Upper lobe of left lung (tissue), 6 donors: ENCODE results near the gene BTAF1. TPM values are rescaled to one million over a fixed set of nuclear protein-coding genes. Genes with fewer than 3 reads are reported as not detected.

Experiments
- ATAC-seq, 2 donors: fragments of 200-7000 bp; cut with Tn5 transposase; one replicate each; pipeline ENCODE4 v1.9.1; 2022; ENCODE audit warnings: mild to moderate bottlenecking in 2 of 2, moderate library complexity in 2 of 2; ENCODE audit not compliant: low FRiP score in 2 of 2
- DNase-seq, 2 donors: peaks; one replicate each; pipeline ENCODE4 v3.0.0-alpha.2; 2019 to 2020
- H3K27ac ChIP-seq, 4 donors: fragments of 200-600 bp; sonication (generic); one replicate each; pipeline ENCODE4 v1.5.1; 2016 to 2019
- H3K27me3 ChIP-seq, 4 donors: fragments of 200-600 bp; sonication (generic); one replicate each; pipeline ENCODE4 v1.5.1; 2017 to 2019
- H3K36me3 ChIP-seq, 4 donors: fragments of 200-600 bp; sonication (generic); one replicate each; pipeline ENCODE4 v1.5.1; 2016 to 2019
- H3K4me1 ChIP-seq, 4 donors: fragments of 200-600 bp; sonication (generic); one replicate each; pipeline ENCODE4 v1.5.1; 2018 to 2019
- H3K4me3 ChIP-seq, 4 donors: fragments of 200-600 bp; sonication (generic); one replicate each; pipeline ENCODE4 v1.5.1; 2017 to 2019; ENCODE audit warnings: mild to moderate bottlenecking in 2 of 4, moderate library complexity in 1 of 4
- H3K9me3 ChIP-seq, 4 donors: fragments of 200-600 bp; sonication (generic); one replicate each; pipeline ENCODE4 v1.5.1; 2018 to 2019
- EP300 ChIP-seq, 4 donors: sonication (generic); formaldehyde crosslinking; IDR thresholded peaks; one replicate each; pipeline ENCODE4 v1.5.1; 2017; ENCODE audit warnings: antibody characterized with exemption in 4 of 4, control low read depth in 2 of 4
- POLR2A ChIP-seq, 4 donors: fragments of 450-650 bp; IDR thresholded peaks; one replicate each; pipeline ENCODE4 v1.5.1; 2016 to 2017; ENCODE audit warnings: antibody characterized with exemption in 4 of 4, mild to moderate bottlenecking in 2 of 4
- POLR2AphosphoS5 ChIP-seq, 2 donors: sonication (generic); formaldehyde crosslinking; IDR thresholded peaks; one replicate each; pipeline ENCODE4 v1.5.1; 2017; ENCODE audit warnings: antibody characterized with exemption in 2 of 2
- WGBS, 2 donors: methylation state at CpG; one replicate each; pipeline ENCODE4 v1.1.5; 2017 to 2018; 5-methylcytosine and 5-hydroxymethylcytosine counted together
- total RNA-seq, 6 donors: library from RNA; depleted of rRNA in 4 of 6; stranded (reverse); fragments of >200 nt in 4 of 6; gene quantifications; one replicate each; pipeline versions ENCODE4 v1.1.0 to v1.2.1, GENCODE V29; 2016 to 2021
- TF ChIP-seq, protein P1 (sequence below), 6 experiments: fragments of 450-650 bp in 4 of 6; fragments of 200-600 bp in 2 of 6; sonication (generic) in 2 of 6; IDR thresholded peaks; one replicate each; pipeline ENCODE4 v1.5.1; 2016 to 2019; ENCODE audit warnings: antibody characterized with exemption in 6 of 6
- donor health status: DM: no; HTN: no; CAD: no; lungs with moderate emphysema.
- donor health status: DM: no; HTN: yes; CAD: no; lungs with severe emphysema.

The BTAF1 gene
- total RNA-seq, 6 donors from 2014 or later, result 22.0 to 68.1 (median 32.9) TPM

- Histone ChIP-seq H3K4me3 (no peak overlapping the region), H3K27me3 (no peaks in the 10 kb centered on the region), H3K4me1 (no peaks in the 10 kb centered on the region), H3K9me3 (no peaks in the 10 kb centered on the region), H3K27ac (no peak overlapping the region), H3K36me3 (peaks cover 0 to 55% (median 17%) of the 10 kb centered on the region in 4 donors)
- DNase-seq (peak in 1 of 2 donors; percentile 27), ATAC-seq (no peak)
- WGBS, 2 donors, result 96 to 100% methylated on average over 4 of the region's 4 CpGs
- no peak for TF ChIP-seq POLR2A (IDR thresholded peaks at IDR 0.05)
- no peak for TF ChIP-seq EP300 (IDR thresholded peaks at IDR 0.05)
- TF ChIP-seq POLR2AphosphoS5 (IDR thresholded peaks at IDR 0.05), result no peak
Measured at GRCh38 chr10:91969297-91969696, 45.7 kb downstream of the BTAF1 start.

GRCh38 chr10:91974960-91975359 lies 51.4 kb downstream of the BTAF1 start:
- H3K9me3 ChIP-seq, result no peaks in the 10 kb centered on the region
- ATAC-seq (no peak), DNase-seq (no peak)
- peaks cover 0 to 19% (median 4%) of the 10 kb centered on the region in 4 donors for H3K36me3 ChIP-seq
- H3K27me3 ChIP-seq, result no peaks in the 10 kb centered on the region
- WGBS, 2 donors, result 94 to 97% methylated on average over 2 of the region's 2 CpGs
- TF ChIP-seq, protein P1, sequence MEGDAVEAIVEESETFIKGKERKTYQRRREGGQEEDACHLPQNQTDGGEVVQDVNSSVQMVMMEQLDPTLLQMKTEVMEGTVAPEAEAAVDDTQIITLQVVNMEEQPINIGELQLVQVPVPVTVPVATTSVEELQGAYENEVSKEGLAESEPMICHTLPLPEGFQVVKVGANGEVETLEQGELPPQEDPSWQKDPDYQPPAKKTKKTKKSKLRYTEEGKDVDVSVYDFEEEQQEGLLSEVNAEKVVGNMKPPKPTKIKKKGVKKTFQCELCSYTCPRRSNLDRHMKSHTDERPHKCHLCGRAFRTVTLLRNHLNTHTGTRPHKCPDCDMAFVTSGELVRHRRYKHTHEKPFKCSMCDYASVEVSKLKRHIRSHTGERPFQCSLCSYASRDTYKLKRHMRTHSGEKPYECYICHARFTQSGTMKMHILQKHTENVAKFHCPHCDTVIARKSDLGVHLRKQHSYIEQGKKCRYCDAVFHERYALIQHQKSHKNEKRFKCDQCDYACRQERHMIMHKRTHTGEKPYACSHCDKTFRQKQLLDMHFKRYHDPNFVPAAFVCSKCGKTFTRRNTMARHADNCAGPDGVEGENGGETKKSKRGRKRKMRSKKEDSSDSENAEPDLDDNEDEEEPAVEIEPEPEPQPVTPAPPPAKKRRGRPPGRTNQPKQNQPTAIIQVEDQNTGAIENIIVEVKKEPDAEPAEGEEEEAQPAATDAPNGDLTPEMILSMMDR (IDR thresholded peaks at IDR 0.05), result no peak
- TF ChIP-seq EP300 (IDR thresholded peaks at IDR 0.05) (no peak), POLR2AphosphoS5 (IDR thresholded peaks at IDR 0.05) (no peak), POLR2A (IDR thresholded peaks at IDR 0.05) (no peak)
- no peak overlapping the region for H3K4me3 ChIP-seq
- no peak overlapping the region for H3K27ac ChIP-seq
- H3K4me1 ChIP-seq, result no peaks in the 10 kb centered on the region

DNA sequence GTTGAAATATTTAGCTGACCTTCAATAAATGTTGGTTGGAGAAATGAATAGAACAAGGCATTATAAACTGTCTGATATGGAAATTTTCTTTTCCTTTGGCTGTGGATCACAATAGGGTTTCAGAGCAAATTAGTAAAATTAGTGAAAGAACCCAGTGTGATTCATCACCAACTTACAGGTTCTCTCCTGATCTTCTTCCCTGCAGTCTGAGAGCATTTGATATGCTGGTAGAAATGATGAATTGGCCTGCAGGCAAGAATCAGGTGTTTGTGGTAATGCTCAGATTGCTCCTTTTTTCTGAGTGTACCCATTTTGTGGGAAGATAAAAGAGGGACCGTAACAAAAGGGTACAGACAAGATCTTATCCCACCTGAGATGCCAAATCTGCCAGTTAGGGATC lies 51.9 kb downstream of the BTAF1 start:
- 90% methylated on average over 1 of the region's 1 CpG for WGBS, 2 donors
- Histone ChIP-seq H3K27me3 (no peaks in the 10 kb centered on the region), H3K4me3 (no peak overlapping the region), H3K4me1 (no peaks in the 10 kb centered on the region), H3K9me3 (no peaks in the 10 kb centered on the region), H3K27ac (no peak overlapping the region), H3K36me3 (peaks cover 0 to 15% (median 2%) of the 10 kb centered on the region in 4 donors)
- ATAC-seq, result no peak
- TF ChIP-seq, protein P1 (IDR thresholded peaks at IDR 0.05), result no peak
- TF ChIP-seq POLR2A (IDR thresholded peaks at IDR 0.05), result no peak
- TF ChIP-seq EP300 (IDR thresholded peaks at IDR 0.05), result no peak
- no peak for TF ChIP-seq POLR2AphosphoS5 (IDR thresholded peaks at IDR 0.05)
- DNase-seq, result no peak

DNA sequence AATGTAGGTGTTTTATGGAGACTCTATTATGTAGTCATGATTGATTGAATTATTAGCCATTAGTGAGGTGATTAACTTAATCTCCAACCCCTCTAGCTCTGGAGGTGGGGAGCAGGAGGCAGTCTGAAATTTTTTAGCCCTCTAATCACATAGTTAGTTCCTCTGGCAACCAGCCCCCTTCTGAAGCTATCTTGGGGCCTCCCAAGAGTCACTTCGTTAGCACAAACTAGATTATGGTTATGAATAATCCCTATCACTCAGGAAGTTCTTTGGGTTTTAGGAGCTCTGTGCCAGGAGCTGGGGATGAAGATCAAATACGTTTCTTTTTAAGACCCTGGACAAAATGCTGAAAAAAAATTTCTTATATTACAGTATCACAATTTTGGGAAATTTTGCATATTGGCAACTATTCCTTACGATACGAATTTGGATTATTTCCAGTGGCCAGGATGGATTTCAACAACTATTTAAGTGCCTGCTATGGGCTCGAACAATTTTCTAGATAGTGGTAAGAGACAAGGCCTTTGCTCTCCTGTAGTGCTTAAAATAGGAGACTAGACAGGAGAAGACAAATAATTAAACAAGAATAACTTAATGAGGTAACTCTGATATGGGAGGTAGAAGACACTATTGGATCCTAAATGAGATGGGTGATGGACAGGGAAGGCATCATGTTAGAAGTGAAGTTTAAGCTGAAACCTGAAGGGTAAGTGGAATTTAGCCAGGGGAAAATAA lies 52.9 kb downstream of the BTAF1 start:
- no peaks in the 10 kb centered on the region for H3K4me1 ChIP-seq
- no peak for DNase-seq
- WGBS, 2 donors, result 88 to 90% methylated on average over 5 of the region's 5 CpGs
- peaks cover 0 to 15% (median 3%) of the 10 kb centered on the region in 4 donors for H3K36me3 ChIP-seq
- H3K9me3 ChIP-seq, result no peaks in the 10 kb centered on the region
- TF ChIP-seq POLR2AphosphoS5 (IDR thresholded peaks at IDR 0.05), result no peak
- TF ChIP-seq, protein P1 (IDR thresholded peaks at IDR 0.05), result no peak
- no peak for TF ChIP-seq POLR2A (IDR thresholded peaks at IDR 0.05)
- no peak for TF ChIP-seq EP300 (IDR thresholded peaks at IDR 0.05)
- no peak overlapping the region for H3K27ac ChIP-seq
- no peaks in the 10 kb centered on the region for H3K27me3 ChIP-seq
- no peak for ATAC-seq
- H3K4me3 ChIP-seq, result no peak overlapping the region

DNA sequence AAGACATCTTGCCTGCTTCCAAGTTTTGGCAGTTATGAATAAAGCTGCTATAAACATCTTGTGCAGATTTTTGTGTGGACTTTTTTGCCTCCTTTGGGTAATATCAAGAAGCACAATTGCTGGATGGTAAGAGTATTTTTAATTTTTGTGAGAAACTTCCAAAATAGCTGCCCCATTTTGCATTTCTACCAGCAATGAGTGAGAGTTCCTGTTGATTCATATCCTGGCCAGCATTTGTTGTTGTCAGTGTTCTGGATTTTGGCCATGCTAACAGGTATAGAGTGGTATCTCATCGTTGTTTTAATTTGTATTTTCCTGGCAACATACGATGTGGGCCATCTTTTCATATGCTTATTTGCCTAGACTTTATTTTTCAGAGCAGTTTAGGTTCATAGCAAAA lies 53.9 kb downstream of the BTAF1 start:
- Histone ChIP-seq H3K4me1 (no peaks in the 10 kb centered on the region), H3K27me3 (no peaks in the 10 kb centered on the region), H3K27ac (no peak overlapping the region), H3K4me3 (no peak overlapping the region), H3K36me3 (peaks cover 7 to 25% (median 9%) of the 10 kb centered on the region in 4 donors), H3K9me3 (no peaks in the 10 kb centered on the region)
- ATAC-seq (no peak), DNase-seq (no peak)
- TF ChIP-seq, protein P1 (IDR thresholded peaks at IDR 0.05), result no peak
- TF ChIP-seq POLR2A (IDR thresholded peaks at IDR 0.05) (no peak), EP300 (IDR thresholded peaks at IDR 0.05) (no peak), POLR2AphosphoS5 (IDR thresholded peaks at IDR 0.05) (no peak)
- WGBS, 2 donors, result 76 to 91% methylated on average over 2 of the region's 2 CpGs
